GM23338 (cell line): ENCODE data around the gene ERO1B. TPM values are rescaled to one million over a fixed set of nuclear protein-coding genes. Genes with fewer than 3 reads are reported as not detected.

Experiments used
- ATAC-seq: fragments of 200-7000 bp; cut with Tn5 transposase; 3 replicates; pipeline ENCODE4 v1.9.1; 2020
- DNase-seq: peaks from one replicate; pipeline ENCODE4 v3.0.0-alpha.2; 2015; ENCODE audit warnings: low spot score
- H2AFZ ChIP-seq: fragments of 200-600 bp; sonication (generic); 2 replicates; pipeline ENCODE4 v1.8.0; 2016; ENCODE audit warnings: antibody characterized with exemption, mild to moderate bottlenecking, moderate library complexity
- H3F3A ChIP-seq: fragments of 200-600 bp; sonication (generic); replicated peaks from 2 replicates; pipeline ENCODE4 v1.8.0; 2017; ENCODE audit warnings: antibody characterized with exemption, mixed run types, low read depth
- H3K27ac ChIP-seq: fragments of 200-600 bp; sonication (generic); 2 replicates; pipeline ENCODE4 v1.6.1; 2016; ENCODE audit warnings: low read depth
- H3K27me3 ChIP-seq: fragments of 200-600 bp; sonication (generic); 2 replicates; pipeline ENCODE4 v1.8.0; 2016; ENCODE audit warnings: mild to moderate bottlenecking, mixed run types, moderate library complexity; ENCODE audit not compliant: insufficient read depth
- H3K36me3 ChIP-seq: fragments of 200-600 bp; sonication (generic); 2 replicates; pipeline ENCODE4 v1.8.0; 2016; ENCODE audit warnings: mild to moderate bottlenecking; ENCODE audit not compliant: insufficient read depth
- H3K4me1 ChIP-seq: fragments of 200-600 bp; sonication (generic); 2 replicates; pipeline ENCODE4 v1.8.0; 2016; ENCODE audit warnings: mild to moderate bottlenecking, moderate library complexity; ENCODE audit not compliant: insufficient read depth
- H3K4me2 ChIP-seq: fragments of 200-600 bp; sonication (generic); 2 replicates; pipeline ENCODE4 v1.7.1; 2017; ENCODE audit warnings: mixed run types
- H3K4me3 ChIP-seq: fragments of 200-600 bp; sonication (generic); 2 replicates; pipeline ENCODE4 v1.6.1; 2016; ENCODE audit warnings: mixed run types
- H3K79me2 ChIP-seq: fragments of 200-600 bp; sonication (generic); replicated peaks from 2 replicates; pipeline ENCODE4 v1.8.0; 2017; ENCODE audit warnings: mild to moderate bottlenecking; ENCODE audit not compliant: insufficient read depth
- H3K9me2 ChIP-seq: fragments of 200-600 bp; sonication (generic); 2 replicates; pipeline ENCODE4 v1.8.0; 2017; ENCODE audit not compliant: insufficient read depth
- H4K20me1 ChIP-seq: fragments of 200-600 bp; sonication (generic); replicated peaks from 2 replicates; pipeline ENCODE4 v1.8.0; 2017; ENCODE audit warnings: mild to moderate bottlenecking; ENCODE audit not compliant: insufficient read depth
- H3K27ac Mint-ChIP-seq: 2 replicates; pipeline ENCODE4 v1.8.0; 2020; ENCODE audit warnings: inconsistent platforms, mild to moderate bottlenecking, moderate library complexity, mixed read lengths
- H3K27me3 Mint-ChIP-seq: 3 replicates; pipeline ENCODE4 v1.8.0; 2022; ENCODE audit warnings: low read depth, mild to moderate bottlenecking, moderate library complexity, mixed read lengths, inconsistent platforms; ENCODE audit not compliant: insufficient read depth, poor library complexity
- H3K36me3 Mint-ChIP-seq: 3 replicates; pipeline ENCODE4 v1.8.0; 2021; ENCODE audit warnings: low read depth, mild to moderate bottlenecking, inconsistent platforms, moderate library complexity, mixed read lengths
- H3K4me1 Mint-ChIP-seq: 3 replicates; pipeline ENCODE4 v1.8.0; 2020; ENCODE audit warnings: mild to moderate bottlenecking, inconsistent platforms, mixed read lengths
- H3K4me3 Mint-ChIP-seq: 3 replicates; pipeline ENCODE4 v1.8.0; 2021; ENCODE audit warnings: moderate library complexity, mild to moderate bottlenecking, inconsistent platforms, mixed read lengths
- H3K9me3 Mint-ChIP-seq: 3 replicates; pipeline ENCODE4 v1.8.0; 2020; ENCODE audit warnings: moderate library complexity, mild to moderate bottlenecking, inconsistent platforms, mixed read lengths
- CREB1 ChIP-seq: fragments of 250-450 bp; sonication (Bioruptor Pico); IDR thresholded peaks from 2 replicates; pipeline ENCODE4 v1.5.0; 2020; ENCODE audit warnings: low read depth, mild to moderate bottlenecking, moderate library complexity
- CTCF ChIP-seq, 2 experiments: fragments of 200-600 bp in 1 of 2; sonication (generic) in 1 of 2; conservative IDR thresholded peaks; 2 replicates each; pipeline versions ENCODE4 v1.5.1 to v1.6.1; 2016 to 2017; ENCODE audit warnings: antibody characterized with exemption in 2 of 2, low read depth in 2 of 2, mild to moderate bottlenecking in 2 of 2, moderate library complexity in 1 of 2
- ETS1 ChIP-seq: IDR thresholded peaks from 2 replicates; pipeline ENCODE4 v1.6.1; 2016; ENCODE audit warnings: antibody characterized with exemption
- EZH2 ChIP-seq: fragments of 200-600 bp; sonication (generic); IDR thresholded peaks from one replicate; pipeline ENCODE4 v1.8.0; 2017; ENCODE audit warnings: antibody characterized with exemption, mild to moderate bottlenecking, low read depth; ENCODE audit not compliant: unreplicated experiment
- EZH2phosphoT487 ChIP-seq: fragments of 200-600 bp; sonication (generic); IDR thresholded peaks from one replicate; pipeline ENCODE4 v1.8.1; 2018; ENCODE audit warnings: antibody characterized with exemption; ENCODE audit not compliant: unreplicated experiment
- JUNB ChIP-seq: IDR thresholded peaks from one replicate; pipeline ENCODE4 v1.6.1; 2016; ENCODE audit warnings: antibody characterized with exemption; ENCODE audit not compliant: unreplicated experiment
- NANOG ChIP-seq: IDR thresholded peaks from 2 replicates; pipeline ENCODE4 v1.6.1; 2016; ENCODE audit warnings: antibody characterized with exemption, borderline replicate concordance
- POLR2AphosphoS5 ChIP-seq: IDR thresholded peaks from 2 replicates; pipeline ENCODE4 v1.6.1; 2016; ENCODE audit warnings: antibody characterized with exemption, low read depth
- REST ChIP-seq: IDR thresholded peaks from one replicate; pipeline ENCODE4 v1.6.1; 2018; ENCODE audit warnings: antibody characterized with exemption; ENCODE audit not compliant: unreplicated experiment
- STAT1 ChIP-seq: IDR thresholded peaks from one replicate; pipeline ENCODE4 v1.6.1; 2016; ENCODE audit warnings: antibody characterized with exemption; ENCODE audit not compliant: unreplicated experiment
- ZNF114 ChIP-seq: fragments of 250-450 bp; sonication (Bioruptor Pico); IDR thresholded peaks from 2 replicates; pipeline ENCODE4 v1.5.0; 2020; ENCODE audit warnings: mild to moderate bottlenecking, moderate library complexity
- ZNF331 ChIP-seq: fragments of 250-450 bp; sonication (Bioruptor Pico); IDR thresholded peaks from 2 replicates; pipeline ENCODE4 v1.5.0; 2020; ENCODE audit warnings: low read depth, mild to moderate bottlenecking, moderate library complexity
- ZNF462 ChIP-seq: fragments of 250-450 bp; sonication (Bioruptor Pico); IDR thresholded peaks from 2 replicates; pipeline ENCODE4 v1.5.0; 2020; ENCODE audit warnings: mild to moderate bottlenecking, moderate library complexity
- polyA plus RNA-seq: library from polyadenylated mRNA; unstranded; fragments of >200 nt; fragmentation: Nextera tagmentation; extraction: Ambion mirVana; gene quantifications from 2 replicates; pipeline ENCODE4 v1.2.1, GENCODE V29; 2016
- total RNA-seq: library from RNA; depleted of rRNA; stranded (reverse); fragments of >200 nt; shearing (Covaris generic); gene quantifications from 2 replicates; pipeline ENCODE4 v1.2.3, GENCODE V29; 2014

The ERO1B gene
- total and polyA plus RNA-seq, 2 experiments from 2014 or later = 2.4 to 3.6 TPM

- Mint-ChIP-seq H3K27ac (no peak overlapping the region), H3K4me1 (no peaks in the 10 kb centered on the region), H3K36me3 (no peaks in the 10 kb centered on the region), H3K4me3 (no peak overlapping the region), H3K27me3 (no peaks in the 10 kb centered on the region), H3K9me3 (no peaks in the 10 kb centered on the region)
- Histone ChIP-seq H4K20me1 (no peaks in the 10 kb centered on the region), H3K9me2 (no peaks in the 10 kb centered on the region), H3K4me3 (no peak overlapping the region), H3K4me2 (no peak overlapping the region), H3K79me2 (no peaks in the 10 kb centered on the region), H3K4me1 (no peaks in the 10 kb centered on the region), H3F3A (no peaks in the 10 kb centered on the region), H3K27ac (no peak overlapping the region), H3K27me3 (no peaks in the 10 kb centered on the region), H3K36me3 (no peaks in the 10 kb centered on the region), H2AFZ (no peak overlapping the region)
- DNase-seq (no peak), ATAC-seq (no peak)
- TF ChIP-seq STAT1 (no peak), REST (no peak), JUNB (no peak), NANOG (no peak), ETS1 (no peak), EZH2phosphoT487 (no peak), ZNF331 (CRISPR knock-in tag) (no peak), POLR2AphosphoS5 (no peak), ZNF114 (no peak), CTCF (conservative IDR thresholded peaks at IDR 0.05; ENCODE audit: low read depth in 2 of 2) (no peak), ZNF462 (CRISPR knock-in tag) (no peak), EZH2 (no peak), CREB1 (CRISPR knock-in tag) (no peak)
Observed at GRCh38 chr1:236242568-236242967, 39.2 kb downstream of the ERO1B start.
